ENCODE data around the gene DISP2.
A peak's percentile ranks its signal among the peaks of the same experiment; 100 is the strongest.

DISP2 gene

GRCh38 chr15:40366457-40367370 is 8.7 kb downstream of the DISP2 start:
- no peak for DNase-seq

- DNase-seq, result no peak
These were observed 9.3 kb downstream of the DISP2 start for GRCh38 chr15:40367371-40367685.

GRCh38 chr15:40367686-40368611 is 9.9 kb downstream of the DISP2 start:
- DNase-seq, result peak; percentile 80

GRCh38 chr15:40368719-40369473 is 10.9 kb downstream of the DISP2 start:
- no peak for DNase-seq

GRCh38 chr15:40369474-40369869 is 11.5 kb downstream of the DISP2 start:
- no peak for DNase-seq

- DNase-seq, result no peak
These were observed 12.0 kb downstream of the DISP2 start for GRCh38 chr15:40369971-40370370.

- no peak for DNase-seq
These were observed 15.0 kb downstream of the DISP2 start for GRCh38 chr15:40372981-40373380.

- DNase-seq, result no peak
These were observed 19.6 kb downstream of the DISP2 start for GRCh38 chr15:40377606-40378005.

GRCh38 chr15:40379374-40379773 is 21.4 kb downstream of the DISP2 start:
- DNase-seq, result no peak

- DNase-seq, result no peak
These were observed 21.8 kb downstream of the DISP2 start for GRCh38 chr15:40379853-40380252.

GRCh38 chr15:40380636-40381035 is 22.6 kb downstream of the DISP2 start:
- DNase-seq, result no peak

- no peak for DNase-seq
These were observed 24.0 kb downstream of the DISP2 start for GRCh38 chr15:40381818-40382529.

GRCh38 chr15:40382580-40383456 is 24.8 kb downstream of the DISP2 start, which contains the start of gene KNSTRN:
Gene KNSTRN, plus strand, starts transcription at chr15:40382721. Its CDS starts 115 bp downstream, at chr15:40382836.
- peak; percentile 89 for DNase-seq

- no peak for DNase-seq
These were observed 28.5 kb downstream of the DISP2 start for GRCh38 chr15:40386480-40386879.

- no peak for DNase-seq
These were observed 31.2 kb downstream of the DISP2 start for GRCh38 chr15:40388941-40389823.

GRCh38 chr15:40389824-40390595 is 32.0 kb downstream of the DISP2 start:
- no peak for DNase-seq

- no peak for DNase-seq
These were observed 35.2 kb downstream of the DISP2 start for GRCh38 chr15:40392986-40393948.
